ENCODE measurements around the gene ABCF2.

ABCF2 gene

DNA sequence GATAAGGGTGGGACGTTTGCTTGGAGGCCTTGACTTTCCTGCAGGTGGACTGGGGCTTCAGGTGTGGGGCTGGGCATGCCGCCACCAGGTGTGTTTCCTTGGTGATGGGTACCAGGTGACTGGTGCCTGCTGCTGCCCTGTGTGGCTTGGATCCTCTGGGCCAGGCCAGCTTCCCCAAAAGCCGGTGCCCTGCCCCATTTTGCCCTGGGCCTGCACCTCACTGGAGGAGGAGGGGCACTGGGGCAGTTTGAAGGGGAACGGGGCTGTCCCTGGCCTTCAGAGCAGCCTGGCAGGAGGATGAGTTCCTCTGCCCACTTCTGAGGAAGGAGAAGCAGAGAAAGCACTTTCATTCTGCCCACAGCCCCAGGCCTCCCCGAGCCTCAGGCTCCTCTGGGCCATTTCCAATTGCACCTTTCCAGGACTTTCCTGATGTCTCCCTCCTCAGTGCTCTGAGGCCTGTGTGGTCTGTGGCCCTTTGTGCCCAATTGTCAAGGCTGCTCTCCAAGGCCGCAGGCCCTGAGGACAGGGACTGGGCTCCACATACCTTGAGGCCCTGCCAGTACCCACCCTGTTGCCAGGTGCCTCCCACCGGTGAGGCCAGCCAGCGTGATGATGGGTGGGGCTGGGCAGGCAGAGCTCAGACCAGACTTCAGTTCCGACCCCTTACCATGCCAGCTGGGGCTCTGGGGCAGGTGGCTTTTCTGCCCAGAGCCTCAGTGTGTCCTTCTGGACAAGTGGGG, 46.8 kb upstream of the ABCF2 start:
- Histone ChIP-seq H3K27ac (ENCODE audit: poor library complexity, severe bottlenecking) (no peak overlapping the region), H3K4me1 (ENCODE audit: insufficient read depth, poor library complexity, severe bottlenecking) (no peaks in the 10 kb centered on the region), H3K36me3 (ENCODE audit: low read depth) (no peaks in the 10 kb centered on the region), H3K9me3 (ENCODE audit: severe bottlenecking) (no peaks in the 10 kb centered on the region), H3K27me3 (ENCODE audit: insufficient read depth, poor library complexity, severe bottlenecking) (no peaks in the 10 kb centered on the region), H3K4me3 (ENCODE audit: severe bottlenecking) (no peak overlapping the region)
- TF ChIP-seq CTCF (IDR thresholded peaks at IDR 0.05; ENCODE audit: poor library complexity, severe bottlenecking), result no peak
- no peak for DNase-seq (ENCODE audit: low spot score)
- no peak for ATAC-seq (ENCODE audit: low read depth)

- H3K4me3 ChIP-seq (ENCODE audit: severe bottlenecking), result no peak overlapping the region
- H3K9me3 ChIP-seq (ENCODE audit: severe bottlenecking), result no peaks in the 10 kb centered on the region
- no peaks in the 10 kb centered on the region for H3K36me3 ChIP-seq (ENCODE audit: low read depth)
- ATAC-seq (ENCODE audit: low read depth) (no peak), DNase-seq (ENCODE audit: low spot score) (no peak)
- no peak overlapping the region for H3K27ac ChIP-seq (ENCODE audit: poor library complexity, severe bottlenecking)
- no peaks in the 10 kb centered on the region for H3K27me3 ChIP-seq (ENCODE audit: insufficient read depth, poor library complexity, severe bottlenecking)
- no peaks in the 10 kb centered on the region for H3K4me1 ChIP-seq (ENCODE audit: insufficient read depth, poor library complexity, severe bottlenecking)
- no peak for TF ChIP-seq CTCF (IDR thresholded peaks at IDR 0.05; ENCODE audit: poor library complexity, severe bottlenecking)
These were observed 45.9 kb upstream of the ABCF2 start for GRCh38 chr7:151272877-151273276.

GRCh38 chr7:151272405-151272804, 45.4 kb upstream of the ABCF2 start:
- Histone ChIP-seq H3K4me3 (ENCODE audit: severe bottlenecking) (no peak overlapping the region), H3K4me1 (ENCODE audit: insufficient read depth, poor library complexity, severe bottlenecking) (no peaks in the 10 kb centered on the region), H3K27ac (ENCODE audit: poor library complexity, severe bottlenecking) (no peak overlapping the region), H3K36me3 (ENCODE audit: low read depth) (no peaks in the 10 kb centered on the region), H3K9me3 (ENCODE audit: severe bottlenecking) (no peaks in the 10 kb centered on the region), H3K27me3 (ENCODE audit: insufficient read depth, poor library complexity, severe bottlenecking) (no peaks in the 10 kb centered on the region)
- no peak for TF ChIP-seq CTCF (IDR thresholded peaks at IDR 0.05; ENCODE audit: poor library complexity, severe bottlenecking)
- no peak for DNase-seq (ENCODE audit: low spot score)
- ATAC-seq (ENCODE audit: low read depth), result no peak

DNA sequence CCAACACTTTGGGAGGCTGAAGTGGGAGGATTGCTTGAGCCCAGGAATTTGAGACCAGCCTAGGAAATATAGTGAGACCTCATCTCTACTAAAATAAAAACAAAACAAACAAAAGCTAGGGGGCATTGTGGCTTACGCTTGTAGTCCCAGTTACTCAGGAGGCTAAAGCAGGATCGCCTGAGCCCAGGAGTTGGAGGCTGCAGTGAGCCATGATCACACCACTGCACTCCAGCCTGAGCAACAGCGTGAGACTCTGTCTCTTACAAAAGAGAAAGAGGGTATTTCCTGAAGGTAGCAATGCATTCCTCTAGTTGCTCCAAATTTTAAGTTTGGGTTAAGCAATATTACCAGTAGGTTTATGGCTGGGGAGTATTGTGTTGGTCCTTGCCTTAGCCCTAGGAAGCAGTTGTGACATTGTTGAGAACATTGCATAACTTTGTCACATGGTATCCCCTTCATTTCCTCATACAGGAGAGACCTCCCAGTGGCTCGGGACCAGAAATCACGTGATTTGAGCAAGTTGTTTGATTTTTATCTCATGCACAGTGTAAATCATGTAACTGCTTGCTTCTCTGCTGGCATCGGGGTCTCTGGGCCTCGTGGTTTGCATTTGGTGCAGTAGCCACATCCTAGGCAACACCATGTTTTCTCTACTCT, 44.8 kb upstream of the ABCF2 start:
- Histone ChIP-seq H3K4me3 (ENCODE audit: severe bottlenecking) (no peak overlapping the region), H3K4me1 (ENCODE audit: insufficient read depth, poor library complexity, severe bottlenecking) (no peaks in the 10 kb centered on the region), H3K36me3 (ENCODE audit: low read depth) (no peaks in the 10 kb centered on the region), H3K27ac (ENCODE audit: poor library complexity, severe bottlenecking) (no peak overlapping the region), H3K27me3 (ENCODE audit: insufficient read depth, poor library complexity, severe bottlenecking) (no peaks in the 10 kb centered on the region), H3K9me3 (ENCODE audit: severe bottlenecking) (no peaks in the 10 kb centered on the region)
- DNase-seq (ENCODE audit: low spot score) (no peak), ATAC-seq (ENCODE audit: low read depth) (no peak)
- no peak for TF ChIP-seq CTCF (IDR thresholded peaks at IDR 0.05; ENCODE audit: poor library complexity, severe bottlenecking)

GRCh38 chr7:151269511-151269910, 42.5 kb upstream of the ABCF2 start:
- Histone ChIP-seq H3K27ac (ENCODE audit: poor library complexity, severe bottlenecking) (no peak overlapping the region), H3K4me1 (ENCODE audit: insufficient read depth, poor library complexity, severe bottlenecking) (no peaks in the 10 kb centered on the region), H3K27me3 (ENCODE audit: insufficient read depth, poor library complexity, severe bottlenecking) (no peaks in the 10 kb centered on the region), H3K36me3 (ENCODE audit: low read depth) (no peaks in the 10 kb centered on the region), H3K4me3 (ENCODE audit: severe bottlenecking) (no peak overlapping the region), H3K9me3 (ENCODE audit: severe bottlenecking) (no peaks in the 10 kb centered on the region)
- no peak for TF ChIP-seq CTCF (IDR thresholded peaks at IDR 0.05; ENCODE audit: poor library complexity, severe bottlenecking)
- ATAC-seq (ENCODE audit: low read depth) (no peak), DNase-seq (ENCODE audit: low spot score) (no peak)
